Common myeloid progenitor, CD34-positive (primary cell): ENCODE data around the gene SPOCK3.

Source experiments
- CTCF ChIA-PET: fragments of 350-600 bp; sonication (Branson Sonifier 250); formaldehyde crosslinking; loops from one replicate; lab custom pipeline; 2021; ENCODE audit warnings: antibody characterized with exemption; lab: Charles Lee
- POLR2A ChIA-PET: fragments of 350-600 bp; sonication (Branson Sonifier 250); formaldehyde crosslinking; loops from one replicate; lab custom pipeline; 2021; ENCODE audit warnings: antibody characterized with exemption; lab: Charles Lee
- DNase-seq, 3 donors: peaks; one replicate each; pipeline versions ENCODE4 v3.0.0 to v3.0.0-alpha.2; 2013
- H3K27ac ChIP-seq, 2 experiments: 1 replicate in 1 of 2; 2 replicates in 1 of 2; pipeline ENCODE4 v1.7.0; 2013; ENCODE audit warnings: inconsistent platforms in 2 of 2, low read length in 2 of 2, mild to moderate bottlenecking in 2 of 2, low read depth in 1 of 2, moderate library complexity in 1 of 2; ENCODE audit not compliant: severe bottlenecking in 2 of 2, insufficient read depth in 1 of 2, poor library complexity in 1 of 2
- H3K27me3 ChIP-seq, 5 experiments: replicated peaks in 2 of 5; 1 replicate in 3 of 5; 2 replicates in 2 of 5; pipeline versions ENCODE4 v1.6.1 to v1.7.0; 2013; ENCODE audit warnings: low read length in 4 of 5, mild to moderate bottlenecking in 2 of 5, moderate library complexity in 2 of 5, inconsistent platforms in 1 of 5; ENCODE audit not compliant: insufficient read depth in 5 of 5, control insufficient read depth in 4 of 5
- H3K36me3 ChIP-seq, 4 experiments: 1 replicate in 2 of 4; 2 replicates in 2 of 4; pipeline versions ENCODE4 v1.6.1 to v1.7.0; 2013; ENCODE audit warnings: low read length in 3 of 4, control low read depth in 1 of 4, mild to moderate bottlenecking in 1 of 4; ENCODE audit not compliant: control insufficient read depth in 4 of 4, insufficient read depth in 4 of 4
- H3K4me1 ChIP-seq, 4 experiments: 1 replicate in 3 of 4; 2 replicates in 1 of 4; pipeline versions ENCODE4 v1.6.1 to v1.7.1; 2013; ENCODE audit warnings: low read length in 3 of 4, mild to moderate bottlenecking in 3 of 4, control low read depth in 1 of 4, inconsistent platforms in 1 of 4, moderate library complexity in 1 of 4; ENCODE audit not compliant: control insufficient read depth in 4 of 4, insufficient read depth in 4 of 4; ENCODE audit errors: control extremely low read depth in 1 of 4
- H3K4me3 ChIP-seq, 7 experiments: 1 replicate in 4 of 7; 2 replicates in 3 of 7; pipeline versions ENCODE4 v1.5.1 to v1.7.0; 2013; ENCODE audit warnings: mild to moderate bottlenecking in 7 of 7, low read length in 6 of 7, moderate library complexity in 6 of 7, inconsistent platforms in 2 of 7, low read depth in 2 of 7, control low read depth in 1 of 7; ENCODE audit not compliant: insufficient read depth in 4 of 7, control insufficient read depth in 1 of 7; ENCODE audit errors: extremely low read depth in 1 of 7
- H3K9me3 ChIP-seq, 5 experiments: 1 replicate in 4 of 5; 2 replicates in 1 of 5; pipeline versions ENCODE4 v1.6.1 to v1.7.1; 2013; ENCODE audit warnings: low read length in 4 of 5, mild to moderate bottlenecking in 2 of 5, inconsistent platforms in 1 of 5, low read depth in 1 of 5, moderate library complexity in 1 of 5; ENCODE audit not compliant: control insufficient read depth in 4 of 5, insufficient read depth in 2 of 5; ENCODE audit errors: control extremely low read depth in 1 of 5
- WGBS: methylation state at CpG from one replicate; pipeline ENCODE4 v1.1.5; 2013; ENCODE audit not compliant: insufficient coverage; 5-methylcytosine and 5-hydroxymethylcytosine counted together

The SPOCK3 gene

DNA sequence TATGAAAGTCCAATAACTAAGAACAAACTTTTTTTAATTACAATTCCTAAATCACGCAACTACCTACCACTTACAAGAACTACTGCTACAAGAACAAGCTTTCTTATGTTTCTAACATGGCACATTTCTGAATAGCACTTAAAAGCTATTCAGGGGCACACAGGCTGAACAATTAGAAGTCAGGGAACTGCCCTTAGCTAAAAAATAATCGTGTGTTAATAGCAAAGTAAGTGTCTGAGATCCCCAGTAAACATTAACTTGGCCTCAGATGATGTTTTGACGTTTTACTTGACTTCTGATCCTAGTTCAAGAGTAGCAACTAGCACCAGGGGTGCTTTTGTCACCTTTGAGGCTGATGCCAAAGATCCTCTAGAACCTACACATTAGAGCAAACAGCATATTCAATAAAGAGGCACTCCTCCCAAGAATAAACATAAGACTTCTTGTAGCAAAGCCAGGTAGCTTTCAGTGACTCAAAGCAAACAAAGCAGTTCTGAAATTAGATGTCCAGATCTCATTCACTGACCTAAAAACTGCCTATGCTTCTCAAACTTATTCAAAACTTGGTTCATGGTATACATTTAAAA is 16.2 kb downstream of the SPOCK3 start:
- Histone ChIP-seq H3K27me3 (no peaks in the 10 kb centered on the region), H3K4me3 (no peak overlapping the region), H3K36me3 (no peaks in the 10 kb centered on the region), H3K4me1 (peaks cover 0 to 14% (median 0%) of the 10 kb centered on the region in 4 experiments), H3K9me3 (no peaks in the 10 kb centered on the region), H3K27ac (no peak overlapping the region)
- CTCF ChIA-PET, result interaction anchor here (0.6 to 0.7 kb wide), 2 partner anchors 20 to 411 kb away, joined by 3 read pairs; no protein-coding TSS in a partner anchor
- 92% methylated on average over 2 of the region's 3 CpGs for WGBS
- DNase-seq, result no peak
- POLR2A ChIA-PET, result no interaction called here

GRCh38 chr4:167216783-167217182 is 17.5 kb downstream of the SPOCK3 start:
- CTCF ChIA-PET, result no interaction called here
- POLR2A ChIA-PET, result no interaction called here
- WGBS, result no CpG with 5 or more reads among the region's 2 CpGs

DNA sequence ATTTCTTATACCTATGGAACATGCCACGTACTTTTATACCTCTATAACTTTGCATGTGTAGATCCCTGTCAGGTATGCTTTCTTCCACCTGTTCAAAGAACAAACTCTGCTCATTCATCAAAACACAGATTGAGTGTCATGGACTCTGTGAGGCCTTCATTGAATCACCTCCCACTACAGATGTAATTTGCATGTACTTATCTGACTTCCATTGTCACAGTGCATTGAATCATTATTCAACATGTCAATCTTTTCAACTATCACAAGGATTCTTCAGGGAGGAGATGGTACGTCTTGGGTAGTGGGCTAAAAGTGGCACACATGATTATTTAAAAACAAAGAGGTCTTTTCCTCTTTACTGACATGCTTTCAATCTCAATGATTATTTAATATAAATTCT is 24.1 kb downstream of the SPOCK3 start:
- Histone ChIP-seq H3K36me3 (no peaks in the 10 kb centered on the region), H3K4me1 (no peaks in the 10 kb centered on the region), H3K27ac (no peak overlapping the region), H3K27me3 (no peaks in the 10 kb centered on the region), H3K9me3 (no peaks in the 10 kb centered on the region), H3K4me3 (no peak overlapping the region)
- ChIA-PET POLR2A (no interaction called here), CTCF (no interaction called here)
- 100% methylated on average over 1 of the region's 2 CpGs for WGBS
- no peak for DNase-seq

More at GRCh38 chr4:167216783-167217182, 17.5 kb downstream of the SPOCK3 start:
- no peak for DNase-seq
- H3K27me3 ChIP-seq, result no peaks in the 10 kb centered on the region
- no peaks in the 10 kb centered on the region for H3K36me3 ChIP-seq
- H3K27ac ChIP-seq, result no peak overlapping the region
- no peak overlapping the region for H3K4me3 ChIP-seq
- H3K4me1 ChIP-seq, result peaks cover 0 to 10% (median 0%) of the 10 kb centered on the region in 4 experiments
- no peaks in the 10 kb centered on the region for H3K9me3 ChIP-seq

- no peaks in the 10 kb centered on the region for H3K27me3 ChIP-seq
- no peak for DNase-seq
- no peaks in the 10 kb centered on the region for H3K36me3 ChIP-seq
- H3K9me3 ChIP-seq, result peaks cover 0 to 5% (median 0%) of the 10 kb centered on the region in 5 experiments
- no peak overlapping the region for H3K4me3 ChIP-seq
- POLR2A ChIA-PET, result no interaction called here
- H3K4me1 ChIP-seq, result no peaks in the 10 kb centered on the region
- WGBS, result no CpG with 5 or more reads among the region's 1 CpG
- CTCF ChIA-PET, result no interaction called here
- H3K27ac ChIP-seq, result no peak overlapping the region
These were observed 37.8 kb downstream of the SPOCK3 start for GRCh38 chr4:167196344-167197012.

DNA sequence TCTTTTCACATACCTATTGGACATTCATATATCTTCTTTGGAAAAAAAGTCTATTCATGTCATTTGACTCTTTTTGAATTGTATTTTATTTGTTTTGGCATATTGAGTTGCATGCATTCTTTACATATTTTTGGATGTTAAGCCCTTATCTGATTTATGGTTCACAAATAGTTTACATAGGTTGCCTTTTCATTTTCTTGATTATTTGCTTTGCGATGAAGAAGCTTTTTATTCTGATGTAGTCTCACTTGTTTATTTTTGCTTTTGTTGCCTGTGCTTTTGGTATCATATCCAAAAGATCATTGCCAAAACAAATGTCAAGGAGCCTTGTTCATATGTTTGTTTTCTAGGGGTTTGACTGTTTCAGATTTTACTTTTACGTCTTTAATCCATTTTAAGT is 43.9 kb downstream of the SPOCK3 start:
- Histone ChIP-seq H3K9me3 (peaks cover 0 to 5% (median 0%) of the 10 kb centered on the region in 5 experiments), H3K27ac (no peak overlapping the region), H3K27me3 (no peaks in the 10 kb centered on the region), H3K36me3 (no peaks in the 10 kb centered on the region), H3K4me3 (no peak overlapping the region), H3K4me1 (no peaks in the 10 kb centered on the region)
- no peak for DNase-seq
- WGBS, result no CpG with 5 or more reads among the region's 2 CpGs
- CTCF ChIA-PET, result no interaction called here
- POLR2A ChIA-PET, result no interaction called here

GRCh38 chr4:167185465-167185864 is 48.8 kb downstream of the SPOCK3 start:
- DNase-seq, result no peak
- ChIA-PET POLR2A (no interaction called here), CTCF (no interaction called here)
- H3K4me1 ChIP-seq, result no peaks in the 10 kb centered on the region
- no peak overlapping the region for H3K27ac ChIP-seq
- no peak overlapping the region for H3K4me3 ChIP-seq
- no peaks in the 10 kb centered on the region for H3K27me3 ChIP-seq
- WGBS, result no CpG with 5 or more reads among the region's 3 CpGs
- no peaks in the 10 kb centered on the region for H3K9me3 ChIP-seq
- no peaks in the 10 kb centered on the region for H3K36me3 ChIP-seq

DNA sequence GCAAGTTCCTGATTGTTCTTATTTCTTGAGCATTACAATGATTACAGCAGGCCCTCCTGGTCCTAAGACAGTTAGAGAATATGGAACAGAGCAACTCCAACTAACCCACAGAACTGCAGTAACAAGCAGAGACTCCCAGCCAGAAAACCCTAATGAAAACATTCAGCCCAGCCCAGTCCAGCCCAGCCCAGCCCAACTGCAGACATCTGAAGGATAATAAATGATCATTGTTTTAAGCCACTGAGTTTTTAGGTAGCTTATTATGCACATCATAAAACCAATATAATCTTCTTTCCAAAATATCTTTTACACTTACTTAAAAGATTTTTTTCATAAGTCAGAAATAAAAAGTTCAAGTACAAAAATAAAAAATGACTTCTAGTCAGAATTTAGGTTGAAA is 51.3 kb downstream of the SPOCK3 start:
- no peaks in the 10 kb centered on the region for H3K27me3 ChIP-seq
- no peak for DNase-seq
- H3K36me3 ChIP-seq, result no peaks in the 10 kb centered on the region
- no peak overlapping the region for H3K27ac ChIP-seq
- H3K4me1 ChIP-seq, result no peaks in the 10 kb centered on the region
- ChIA-PET CTCF (interaction anchor here (0.7 kb wide), 1 partner anchor 100 kb away, joined by 3 read pairs; no protein-coding TSS in a partner anchor), POLR2A (no interaction called here)
- no peak overlapping the region for H3K4me3 ChIP-seq
- H3K9me3 ChIP-seq, result no peaks in the 10 kb centered on the region
